NT2/D1 (cell line): ENCODE data around the gene TRIAP1.
A peak's percentile ranks its signal among the peaks of the same experiment; 100 is the strongest.

Experiments used
- DNase-seq: peaks from one replicate; pipeline ENCODE4 v3.0.0-alpha.2; 2011; ENCODE audit warnings: low read depth, low spot score
- H3K27me3 ChIP-seq: 2 replicates; pipeline ENCODE4 v1.6.0; 2011; ENCODE audit warnings: mild to moderate bottlenecking; ENCODE audit not compliant: insufficient read length, insufficient read depth
- H3K36me3 ChIP-seq: 2 replicates; pipeline ENCODE4 v1.6.1; 2011; ENCODE audit warnings: mild to moderate bottlenecking, low read length, mixed read lengths; ENCODE audit not compliant: insufficient read depth, insufficient read length
- H3K4me1 ChIP-seq: 2 replicates; pipeline ENCODE4 v1.5.1; 2011; ENCODE audit not compliant: insufficient read depth, insufficient read length
- H3K4me3 ChIP-seq: 2 replicates; pipeline ENCODE4 v1.5.1; 2011; ENCODE audit warnings: low read depth; ENCODE audit not compliant: insufficient read length
- H3K9ac ChIP-seq: 2 replicates; pipeline ENCODE4 v1.6.0; 2011; ENCODE audit warnings: low read depth; ENCODE audit not compliant: insufficient read length
- H3K9me3 ChIP-seq: 2 replicates; pipeline ENCODE4 v1.5.1; 2011; ENCODE audit warnings: mild to moderate bottlenecking, low read length; ENCODE audit not compliant: insufficient read depth
- SUZ12 ChIP-seq: IDR thresholded peaks from 2 replicates; pipeline ENCODE4 v1.6.1; 2011; ENCODE audit not compliant: insufficient read length, insufficient read depth; ENCODE audit errors: extremely low read depth
- YY1 ChIP-seq: IDR thresholded peaks from 2 replicates; pipeline ENCODE4 v1.6.1; 2011; ENCODE audit not compliant: insufficient read length, insufficient read depth
- ZNF274 ChIP-seq: IDR thresholded peaks from 2 replicates; pipeline ENCODE4 v1.6.1; 2011; ENCODE audit warnings: mild to moderate bottlenecking, low read depth, low read length

TRIAP1 gene

DNA sequence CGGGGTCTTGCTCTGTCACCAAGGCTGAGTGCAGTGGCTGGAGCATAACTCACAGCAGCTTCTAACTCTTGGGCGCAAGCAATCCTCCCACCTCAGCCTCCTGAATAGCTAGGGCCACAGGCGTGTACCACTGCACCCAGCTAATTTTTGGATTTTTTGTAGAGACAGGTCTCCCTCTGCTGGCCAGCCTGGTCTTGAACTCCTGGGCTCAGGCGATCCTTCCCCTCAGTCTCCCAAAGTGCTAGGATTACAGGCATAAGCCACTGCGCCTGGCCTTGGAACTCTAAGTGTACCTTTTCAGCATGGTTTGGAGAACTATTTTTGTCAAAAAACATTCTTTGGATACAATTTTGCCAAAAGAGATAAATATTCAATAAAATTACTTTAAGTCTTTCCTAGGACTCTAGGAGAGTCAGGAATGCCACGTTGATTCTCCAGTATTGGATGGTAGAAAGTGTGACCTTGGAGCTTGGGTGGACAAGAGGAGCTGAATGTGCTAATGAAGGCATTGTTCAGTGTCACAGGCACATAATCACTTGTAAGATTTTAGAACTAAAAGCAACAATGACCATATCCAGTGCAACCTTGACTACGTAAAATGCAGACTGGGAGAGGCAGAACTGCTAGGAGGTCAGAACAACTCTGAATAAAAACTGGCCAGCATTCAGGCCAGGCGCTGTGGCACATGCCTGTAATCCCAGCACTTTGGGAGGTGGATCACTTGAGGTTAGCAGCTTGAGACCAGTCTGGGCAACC lies 20.6 kb upstream of the TRIAP1 start:
- peak overlapping the region; percentile 3 for H3K9ac ChIP-seq
- H3K4me3 ChIP-seq: no peak overlapping the region
- TF ChIP-seq ZNF274 (no peak), SUZ12 (no peak), YY1 (no peak)
- H3K9me3 ChIP-seq: no peaks in the 10 kb centered on the region
- H3K27me3 ChIP-seq: no peaks in the 10 kb centered on the region
- no peak for DNase-seq
- peaks cover 5% of the 10 kb centered on the region for H3K4me1 ChIP-seq
- peaks cover 66% of the 10 kb centered on the region for H3K36me3 ChIP-seq

DNA sequence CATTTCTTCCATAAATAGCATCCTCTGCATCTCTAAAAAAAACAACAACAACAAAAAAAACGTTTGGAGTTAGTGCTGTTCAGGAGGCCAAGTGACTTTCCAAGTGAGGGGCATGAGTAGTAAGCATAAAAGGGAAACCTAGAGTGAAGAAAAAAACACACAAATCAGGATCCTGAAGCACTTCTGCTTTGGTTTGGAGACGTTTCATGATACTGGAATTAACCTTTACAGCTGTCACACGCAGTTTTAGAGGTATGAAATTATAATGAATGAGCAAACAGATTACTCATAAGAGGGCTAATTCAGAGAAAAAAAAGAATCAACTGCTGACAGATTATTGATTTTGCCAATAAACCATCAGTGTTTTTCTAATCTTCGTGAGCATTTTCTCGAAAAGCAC lies 19.6 kb upstream of the TRIAP1 start:
- H3K36me3 ChIP-seq: peaks cover 75% of the 10 kb centered on the region
- peaks cover 5% of the 10 kb centered on the region for H3K4me1 ChIP-seq
- H3K9me3 ChIP-seq: no peaks in the 10 kb centered on the region
- no peak overlapping the region for H3K9ac ChIP-seq
- H3K4me3 ChIP-seq: no peak overlapping the region
- TF ChIP-seq ZNF274 (no peak), SUZ12 (no peak), YY1 (no peak)
- H3K27me3 ChIP-seq: no peaks in the 10 kb centered on the region
- no peak for DNase-seq

DNA sequence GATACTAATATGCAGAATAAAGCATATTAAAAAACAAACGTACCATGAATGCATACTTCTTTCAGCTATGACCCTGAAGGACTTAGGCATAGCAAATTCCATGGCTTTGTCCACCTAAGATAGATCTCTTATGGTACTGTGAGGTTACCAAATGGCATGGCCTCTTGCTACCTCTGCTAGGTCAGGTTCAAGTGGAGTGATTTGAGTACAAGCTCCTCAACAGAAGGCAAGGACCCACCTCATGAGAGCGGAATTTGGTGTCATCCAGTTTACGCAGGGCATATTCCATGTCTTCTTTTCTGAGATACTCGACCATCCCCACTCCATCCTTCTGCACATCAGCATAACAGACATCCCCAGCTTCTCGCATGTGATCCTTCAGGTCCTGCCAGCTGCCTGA lies 17.5 kb upstream of the TRIAP1 start:
- H3K4me1 ChIP-seq: peaks cover 5% of the 10 kb centered on the region
- no peak overlapping the region for H3K4me3 ChIP-seq
- H3K36me3 ChIP-seq: peaks cover 92% of the 10 kb centered on the region
- no peaks in the 10 kb centered on the region for H3K9me3 ChIP-seq
- H3K9ac ChIP-seq: no peak overlapping the region
- H3K27me3 ChIP-seq: no peaks in the 10 kb centered on the region
- TF ChIP-seq SUZ12 (no peak), ZNF274 (no peak), YY1 (no peak)
- no peak for DNase-seq

DNA sequence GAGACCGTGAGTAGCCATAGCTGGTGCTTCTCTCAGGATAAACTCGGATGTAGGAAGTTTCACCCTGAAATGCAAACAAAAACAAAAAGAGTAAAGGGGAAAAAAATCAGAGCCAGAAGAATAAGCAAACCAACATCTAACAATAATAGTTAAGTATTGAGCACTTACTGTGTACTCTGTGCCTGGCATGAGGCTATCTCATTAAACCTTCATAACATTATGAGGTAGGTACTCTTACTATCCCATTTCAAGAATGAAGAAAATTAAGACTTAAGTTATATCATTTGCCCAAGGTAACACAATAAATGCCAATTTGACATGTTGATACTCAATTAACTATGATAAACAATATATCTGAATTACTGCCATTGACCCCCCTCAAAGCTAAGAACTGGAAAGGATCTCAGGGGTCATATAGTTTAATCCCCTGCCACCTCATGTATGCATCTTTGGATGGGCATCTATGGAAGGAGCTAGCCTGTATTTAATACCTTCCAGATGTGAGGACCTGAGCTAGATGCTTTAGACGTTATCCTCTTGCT lies 16.0 kb upstream of the TRIAP1 start:
- no peak for DNase-seq
- Histone ChIP-seq H3K9ac (no peak overlapping the region), H3K27me3 (no peaks in the 10 kb centered on the region), H3K4me1 (peaks cover 4% of the 10 kb centered on the region), H3K9me3 (no peaks in the 10 kb centered on the region), H3K36me3 (peaks cover 94% of the 10 kb centered on the region), H3K4me3 (no peak overlapping the region)
- TF ChIP-seq YY1 (no peak), SUZ12 (no peak), ZNF274 (no peak)

DNA sequence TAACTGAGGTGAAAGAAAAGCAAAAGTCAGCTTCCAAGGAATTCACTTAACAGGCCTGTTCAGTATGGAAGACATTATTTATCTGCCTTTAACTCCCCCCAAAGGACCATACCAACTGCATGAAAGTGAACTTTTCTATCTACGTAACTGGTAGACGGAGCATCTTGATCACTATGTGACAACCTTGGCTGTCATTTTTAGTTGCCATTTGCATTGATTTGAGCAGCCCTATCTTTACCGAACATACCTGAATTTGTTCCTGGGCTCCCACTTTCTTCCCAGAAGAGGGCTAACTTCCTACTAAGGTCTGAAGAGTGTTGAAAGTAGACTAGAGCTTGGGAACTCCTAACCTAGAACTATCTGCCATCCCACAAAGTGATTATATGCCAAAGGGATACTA lies 14.0 kb upstream of the TRIAP1 start:
- Histone ChIP-seq H3K9ac (no peak overlapping the region), H3K36me3 (peaks cover 92% of the 10 kb centered on the region)
- no peak for TF ChIP-seq SUZ12
- TF ChIP-seq ZNF274: no peak

DNA sequence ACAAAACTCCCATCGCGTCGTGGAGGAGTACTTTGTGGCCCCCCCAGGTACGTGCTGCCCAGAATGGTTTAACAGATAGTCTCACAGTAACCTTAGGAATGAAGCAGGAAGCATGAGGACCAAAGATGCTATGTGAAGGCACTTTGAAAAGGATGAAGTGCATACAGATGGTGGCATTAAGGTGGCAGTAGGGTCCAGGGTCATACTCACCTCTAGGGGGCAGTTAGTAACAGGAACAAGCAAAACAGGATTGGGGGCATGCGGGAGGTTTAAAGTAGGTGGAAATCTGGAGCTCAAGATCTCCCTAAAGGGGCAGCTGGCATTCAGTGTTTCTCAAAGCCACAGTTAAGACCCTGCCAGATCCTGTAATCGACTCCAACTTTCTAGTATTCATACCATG lies 10.9 kb upstream of the TRIAP1 start:
- H3K27me3 ChIP-seq: no peaks in the 10 kb centered on the region
- H3K4me3 ChIP-seq: no peak overlapping the region
- H3K9ac ChIP-seq: no peak overlapping the region
- H3K4me1 ChIP-seq: no peaks in the 10 kb centered on the region
- no peaks in the 10 kb centered on the region for H3K9me3 ChIP-seq
- TF ChIP-seq YY1 (no peak), SUZ12 (no peak), ZNF274 (no peak)
- peaks cover 91% of the 10 kb centered on the region for H3K36me3 ChIP-seq
- no peak for DNase-seq

More for the DNA sequence above, 14.0 kb upstream of the TRIAP1 start:
- no peaks in the 10 kb centered on the region for H3K9me3 ChIP-seq
- H3K4me1 ChIP-seq: no peaks in the 10 kb centered on the region
- no peak for DNase-seq
- H3K27me3 ChIP-seq: no peaks in the 10 kb centered on the region
- no peak overlapping the region for H3K4me3 ChIP-seq

DNA sequence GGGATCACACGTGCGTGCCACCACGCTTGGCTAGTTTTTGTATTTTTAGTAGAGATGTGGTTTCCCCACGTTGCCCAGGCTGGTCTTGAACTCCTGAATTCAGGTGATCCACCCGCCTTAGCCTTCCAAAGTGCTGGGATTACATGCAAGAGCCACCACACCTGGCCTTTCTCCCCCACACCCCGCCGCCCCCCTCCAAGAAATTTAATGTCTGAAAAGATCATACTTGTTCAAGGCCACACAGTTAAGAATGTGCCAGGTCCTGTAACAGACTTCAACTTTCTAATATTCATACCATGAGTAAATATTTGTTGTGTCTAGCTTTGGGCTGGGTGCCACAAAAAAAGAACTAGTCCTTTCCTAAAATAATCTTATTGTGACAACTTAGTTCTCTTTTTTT lies 9.1 kb upstream of the TRIAP1 start:
- TF ChIP-seq SUZ12 (no peak), ZNF274 (no peak), YY1 (no peak)
- Histone ChIP-seq H3K27me3 (no peaks in the 10 kb centered on the region), H3K9me3 (no peaks in the 10 kb centered on the region), H3K9ac (no peak overlapping the region), H3K4me3 (no peak overlapping the region), H3K4me1 (no peaks in the 10 kb centered on the region), H3K36me3 (peaks cover 91% of the 10 kb centered on the region)
- DNase-seq: no peak
